GM19397 (cell line): ENCODE results near the gene OR1M1.
A peak's percentile ranks its signal among the peaks of the same experiment; 100 is the strongest.

Experiments
- ATAC-seq: cut with Tn5 transposase; IDR thresholded peaks from one replicate; pipeline ENCODE4 v1.9.1; 2021; ENCODE audit warnings: mild to moderate bottlenecking, moderate library complexity; ENCODE audit not compliant: unreplicated experiment

OR1M1 gene

DNA sequence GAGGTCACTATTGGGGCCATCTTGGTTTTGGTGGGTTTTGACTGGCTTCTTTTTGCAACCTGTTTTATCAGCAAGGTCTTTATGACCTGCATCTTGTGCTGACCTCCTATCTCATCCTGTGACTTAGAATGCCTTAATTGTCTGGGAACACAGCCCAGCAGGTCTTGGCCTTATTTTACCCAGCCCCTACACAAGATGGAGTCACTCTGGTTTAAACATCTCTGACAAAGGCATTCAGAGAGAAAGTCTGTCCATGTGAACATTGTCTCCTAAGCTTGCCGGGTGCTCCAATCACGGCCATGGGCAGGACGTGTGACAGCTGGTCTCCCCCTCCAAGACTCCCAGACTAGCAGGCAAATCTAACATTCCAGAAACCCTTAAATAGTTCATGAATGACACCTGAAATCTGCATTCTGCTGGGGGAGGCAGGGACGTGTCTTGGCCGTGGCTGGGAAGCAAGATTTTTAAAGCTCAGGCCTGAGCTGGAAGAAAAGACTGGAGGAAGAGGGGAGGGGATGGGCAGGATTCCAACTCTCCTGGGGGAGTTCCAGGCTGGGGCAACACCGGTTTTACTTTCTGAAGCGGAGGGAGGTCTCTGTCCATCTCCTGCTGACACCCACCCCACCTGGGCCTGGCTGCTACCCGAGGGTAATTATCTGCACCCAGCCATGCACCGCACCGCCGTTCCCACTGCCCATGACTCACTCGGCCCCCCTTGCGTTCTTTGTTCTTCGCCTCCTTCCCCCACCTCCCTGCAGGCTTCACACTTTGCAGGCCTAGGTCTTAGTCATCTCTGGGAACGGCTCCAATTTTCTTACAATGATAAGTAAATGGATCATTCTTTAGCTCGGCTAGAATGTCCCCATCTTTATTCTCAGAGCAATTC, 11.6 kb upstream of the OR1M1 start:
- no peak for ATAC-seq

DNA sequence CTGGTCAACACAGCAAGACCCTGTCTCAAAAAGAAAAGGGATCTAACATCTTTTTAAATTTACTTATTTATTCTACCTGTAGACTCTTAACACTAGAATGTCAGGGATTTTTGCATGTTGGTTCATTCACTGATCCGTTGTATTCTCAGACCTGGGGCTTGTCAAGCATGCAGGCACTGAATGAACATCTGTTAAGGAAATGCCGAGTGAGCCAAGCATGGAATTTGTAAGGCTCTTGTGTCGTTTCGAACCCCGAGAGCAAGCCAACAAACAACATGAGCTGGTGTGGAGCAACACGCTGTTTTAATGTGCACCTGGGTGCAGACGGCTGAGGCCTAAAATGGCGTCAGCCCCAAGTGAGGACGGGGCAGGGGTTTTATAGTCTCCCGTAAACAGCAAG, 10.0 kb upstream of the OR1M1 start:
- ATAC-seq, result no peak

DNA sequence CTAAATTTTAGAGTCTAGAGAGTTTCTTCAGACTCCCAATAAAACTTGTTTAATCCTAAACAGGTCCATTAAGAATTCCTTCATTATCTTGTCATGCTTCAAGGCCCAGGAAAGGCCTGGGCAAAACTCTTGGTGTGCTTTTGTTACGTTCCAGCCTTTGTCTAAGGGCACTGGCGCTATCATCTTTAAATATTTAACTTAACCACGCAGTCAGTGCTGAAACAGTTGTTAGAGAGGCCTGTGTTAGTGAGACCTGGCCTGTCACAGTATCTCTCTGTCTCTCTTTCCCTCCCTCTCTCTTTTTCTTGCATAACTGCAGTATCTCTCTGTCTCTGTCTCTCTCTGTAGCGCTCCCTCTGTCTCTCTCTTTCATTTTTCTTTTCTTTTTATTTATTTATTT, 8.2 kb upstream of the OR1M1 start:
- no peak for ATAC-seq

DNA sequence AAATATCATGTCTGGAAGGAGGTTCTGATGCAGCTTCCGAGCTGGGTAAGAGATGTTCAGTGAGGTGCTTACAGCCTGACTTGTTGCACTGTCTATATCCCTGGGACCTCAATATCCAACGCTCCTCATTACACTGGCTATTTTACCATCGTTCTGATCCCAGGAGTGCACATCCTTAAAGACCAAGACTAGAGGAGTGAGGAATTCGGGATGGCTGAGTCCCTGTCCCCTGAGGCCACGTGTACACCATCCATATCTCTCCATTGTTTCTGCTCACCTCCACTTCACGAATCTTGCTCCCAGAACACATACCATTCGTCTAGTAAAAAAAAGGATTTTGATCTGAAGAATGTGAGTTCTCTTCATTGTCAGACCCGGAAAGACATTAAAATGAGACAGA, 20.5 kb downstream of the OR1M1 start, which contains the start of gene OR7G2:
TSS of gene OR7G2 (minus strand) at position 101 of the 400 bp plus-strand sequence. CDS start 4,232 bp downstream, outside the sequence.
- no peak for ATAC-seq

DNA sequence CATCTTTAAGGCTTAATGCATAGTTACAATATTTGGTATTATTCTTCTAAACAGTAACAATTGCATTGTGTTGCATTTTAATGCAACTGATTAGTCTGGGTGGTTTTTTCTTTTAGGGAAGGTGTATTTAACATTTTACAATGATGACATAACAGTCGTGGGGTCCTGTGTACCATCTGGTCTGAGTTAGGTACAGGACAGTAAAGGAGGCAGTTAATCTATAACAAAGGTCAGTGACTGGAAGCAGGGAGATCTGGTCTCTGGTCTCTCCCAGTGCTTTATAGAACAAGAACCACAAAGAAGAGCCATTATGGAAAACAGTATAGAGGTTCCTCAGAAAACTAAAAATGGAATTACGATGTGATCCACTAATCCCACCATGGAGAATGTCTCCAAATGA, 23.1 kb downstream of the OR1M1 start:
- ATAC-seq, result no peak

DNA sequence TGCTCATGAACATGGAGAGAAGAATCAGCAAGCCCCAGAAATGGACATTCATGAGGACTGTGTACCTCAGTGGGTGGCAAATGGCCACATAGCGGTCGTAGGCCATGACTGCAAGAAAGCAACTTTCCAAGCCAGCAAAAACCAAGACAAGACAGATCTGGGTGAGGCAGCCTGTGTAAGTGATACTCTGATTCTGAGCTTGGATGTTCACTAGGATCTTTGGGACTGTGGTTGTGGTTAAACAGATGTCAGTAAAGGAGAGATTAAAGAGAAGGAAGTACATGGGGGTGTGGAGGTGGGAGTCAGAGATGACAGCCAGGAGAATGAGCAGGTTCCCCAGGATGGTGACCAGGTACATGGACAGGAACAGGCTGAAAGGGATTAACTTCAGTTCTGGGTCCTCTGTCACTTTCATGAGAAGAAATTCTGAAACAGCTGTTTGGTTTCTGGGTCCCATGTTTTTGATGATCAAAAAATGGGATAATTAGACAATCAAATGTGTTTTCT, 28.5 kb downstream of the OR1M1 start, which contains the start of gene OR7G1:
TSS of gene OR7G1 (minus strand) at position 457 of the 507 bp plus-strand sequence. CDS start at position 457, 0 bp downstream.
- ATAC-seq, result no peak

DNA sequence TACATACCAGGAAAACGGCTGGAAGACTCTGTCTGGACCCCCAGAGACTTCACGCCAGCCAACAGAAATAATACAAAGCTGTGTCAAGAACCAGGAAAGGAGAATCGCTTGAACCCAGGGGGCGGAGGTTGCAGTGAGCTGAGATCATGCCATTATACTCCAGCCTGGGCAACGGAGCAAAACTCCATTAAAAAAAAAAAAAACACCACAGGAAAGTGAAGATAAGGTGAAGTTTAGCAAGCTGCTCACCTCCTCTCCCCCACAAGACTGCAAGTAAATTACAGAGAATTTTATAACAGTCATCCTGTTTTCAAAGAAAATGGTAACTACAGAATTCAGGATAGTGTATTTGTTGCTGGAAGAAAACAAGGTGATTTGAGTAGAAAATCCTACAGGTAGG, 29.7 kb downstream of the OR1M1 start:
- ATAC-seq, result no peak

DNA sequence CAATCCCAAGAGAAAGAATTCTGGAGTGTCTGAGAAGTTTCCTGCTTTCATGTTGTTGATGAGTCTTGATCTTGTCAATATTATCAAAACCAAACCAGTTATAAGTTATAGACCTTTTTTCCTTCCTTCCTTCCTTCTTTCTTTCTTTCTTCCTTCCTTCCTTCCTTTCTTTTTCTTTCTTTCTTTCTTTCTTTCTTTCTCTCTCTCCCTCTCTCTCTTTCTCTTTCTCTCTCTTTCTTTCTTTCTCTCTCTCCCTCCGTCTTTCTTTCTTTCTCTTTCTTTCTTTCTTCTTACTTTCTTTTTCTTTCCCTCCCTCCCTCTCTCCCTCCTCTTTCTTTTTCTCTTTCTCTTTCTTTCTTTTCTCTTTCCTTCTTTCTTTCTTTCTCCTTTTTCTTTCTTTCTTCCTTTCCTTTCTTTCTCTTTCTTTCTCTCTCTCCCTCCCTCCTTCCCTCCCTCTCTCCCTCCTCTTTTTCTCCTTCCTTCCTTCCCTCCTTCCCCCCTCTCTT, 40.1 kb downstream of the OR1M1 start, which contains the start of gene OR7G3:
TSS of gene OR7G3 (minus strand) at position 51 of the 506 bp plus-strand sequence. CDS start at position 51, 0 bp downstream.
- no peak for ATAC-seq

DNA sequence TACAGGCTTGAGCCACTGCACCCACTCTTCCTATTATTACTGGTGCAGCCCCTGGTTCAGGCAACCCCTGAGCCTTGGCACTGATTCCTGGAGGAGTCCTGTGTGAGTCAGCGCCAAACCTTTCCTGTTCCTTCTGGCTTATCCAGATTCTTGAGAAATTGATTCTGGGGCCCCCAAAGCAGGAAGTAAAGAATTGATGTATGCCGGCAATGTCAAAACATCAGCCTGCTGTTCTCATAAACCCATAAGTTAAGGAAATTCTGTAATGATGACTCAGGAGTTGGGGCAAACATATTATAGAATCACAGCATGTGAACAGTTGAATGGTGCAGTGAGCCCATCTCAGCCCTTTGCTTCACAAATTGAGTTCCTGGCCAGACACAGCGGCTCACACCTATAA, 41.3 kb downstream of the OR1M1 start:
- no peak for ATAC-seq

DNA sequence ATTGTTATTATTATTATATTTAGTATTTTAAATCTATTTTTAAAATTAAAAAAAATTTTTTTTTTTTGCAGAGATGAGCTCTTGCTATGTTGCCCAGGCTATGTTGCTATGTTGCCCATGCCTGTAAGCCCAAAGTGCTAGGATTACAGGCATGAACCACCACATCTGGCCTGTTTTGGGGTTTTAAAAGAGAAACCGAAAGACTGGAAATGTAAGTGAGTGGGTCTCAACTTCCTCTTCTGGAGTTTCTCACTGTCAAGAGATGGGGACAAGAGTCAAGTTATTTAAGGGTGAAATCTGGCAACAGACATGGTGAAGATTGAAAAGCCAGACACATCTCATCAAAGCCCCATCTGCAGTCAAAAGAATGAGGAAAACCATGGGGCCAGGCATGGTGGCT, 44.1 kb downstream of the OR1M1 start:
- no peak for ATAC-seq

DNA sequence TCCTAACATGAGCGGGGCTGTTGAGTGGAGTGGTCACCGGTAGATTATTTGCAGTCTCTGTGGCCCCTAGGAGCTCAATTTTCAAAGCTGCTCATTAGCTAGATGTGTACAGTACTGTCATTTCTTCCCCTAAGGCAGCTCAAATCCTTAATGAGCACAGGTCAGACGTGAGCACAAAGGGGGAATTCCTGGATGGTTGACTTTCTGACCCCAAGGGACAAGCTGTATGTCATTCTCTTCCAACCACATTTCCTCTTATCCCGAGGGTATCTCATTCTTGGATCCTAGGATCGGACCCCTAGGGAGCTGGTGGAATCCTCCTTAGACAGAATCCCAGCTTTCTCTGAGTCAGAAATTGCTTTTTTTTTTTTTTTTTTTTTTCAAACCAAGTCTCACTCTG, 45.6 kb downstream of the OR1M1 start:
- no peak for ATAC-seq

DNA sequence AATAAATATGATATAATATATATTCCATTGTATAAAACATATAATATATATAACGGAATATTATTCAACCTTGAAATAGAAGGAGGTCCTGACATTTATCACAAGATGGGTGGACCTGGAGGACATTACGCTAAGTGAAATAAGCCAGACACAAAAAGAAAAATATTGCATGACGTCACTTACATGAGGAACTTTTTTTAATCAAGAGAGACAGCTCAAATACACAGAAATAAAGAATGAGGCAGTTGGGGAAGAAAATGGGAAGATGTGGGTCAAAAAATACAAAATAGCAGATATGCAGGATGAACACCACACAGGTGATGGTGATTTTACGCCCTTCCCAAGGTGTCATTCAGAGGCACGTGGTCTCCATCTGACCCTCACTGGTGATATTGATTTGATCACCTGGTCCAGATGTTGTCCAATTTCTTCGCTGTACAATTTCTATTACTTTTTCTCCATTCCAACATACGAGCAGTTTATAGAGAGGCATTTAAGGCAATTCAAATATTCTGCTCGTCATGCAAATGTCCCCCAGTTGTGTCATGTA, 52.8 kb downstream of the OR1M1 start:
- ATAC-seq, result peak; percentile 18

DNA sequence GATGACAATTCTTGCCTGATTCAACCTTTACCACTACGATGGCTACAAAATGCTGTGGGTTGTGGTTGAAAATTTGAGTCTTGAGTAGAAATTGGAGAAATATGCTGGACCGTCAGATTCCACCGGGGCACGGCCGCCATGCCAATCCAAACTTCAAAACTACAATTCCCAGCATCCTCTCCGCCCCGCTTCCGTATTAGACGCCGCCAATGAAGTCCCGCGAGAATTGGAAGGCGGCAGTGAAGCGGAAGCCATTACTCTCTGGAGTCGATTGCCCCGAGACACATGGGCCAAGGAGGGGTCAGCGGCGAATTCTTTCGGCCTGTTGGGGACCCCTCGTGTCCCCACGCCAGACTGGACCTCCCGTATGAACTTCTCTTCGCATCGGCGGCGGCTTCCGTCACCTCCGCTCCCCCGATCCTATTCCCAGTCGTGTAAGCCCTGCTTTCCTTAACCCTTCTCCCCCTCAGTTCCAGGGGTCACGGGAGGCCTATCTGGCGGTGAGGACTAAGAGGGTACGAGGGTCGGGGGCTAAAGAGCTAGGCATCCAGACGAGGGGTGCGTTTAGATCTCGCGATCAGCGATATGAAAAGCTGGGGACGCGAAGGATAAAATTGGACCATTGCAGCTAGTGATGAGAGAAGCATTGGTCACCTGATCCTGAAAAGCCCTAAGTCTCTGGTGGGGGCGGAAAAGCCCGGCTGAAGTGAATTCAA, 53.5 kb downstream of the OR1M1 start, which contains the start of gene ZNF317:
TSS of gene ZNF317 (plus strand) at position 239 of the 716 bp plus-strand sequence. CDS start 15,620 bp downstream, outside the sequence.
- peak; percentile 95 for ATAC-seq

DNA sequence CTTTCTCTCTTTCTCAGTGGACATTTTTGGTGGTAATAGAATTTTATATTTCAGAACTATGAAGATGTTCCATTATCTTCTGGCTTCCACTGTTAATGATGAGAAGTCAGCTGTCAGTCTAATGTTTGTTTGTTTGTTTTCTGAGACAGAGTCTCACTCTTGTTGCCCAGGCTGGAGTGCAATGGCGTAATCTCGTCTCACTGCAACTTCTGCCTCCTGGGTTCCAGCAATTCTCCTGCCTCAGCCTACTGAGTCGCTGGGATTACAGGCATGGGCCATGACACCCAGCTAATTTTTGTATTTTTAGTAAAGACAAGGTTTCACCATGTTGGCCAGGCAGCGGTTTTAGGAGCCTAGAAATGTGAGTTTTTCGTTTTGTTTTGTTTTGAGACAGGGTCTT, 58.1 kb downstream of the OR1M1 start:
- no peak for ATAC-seq
